ENCODE measurements around the gene ITSN2.

DNA sequence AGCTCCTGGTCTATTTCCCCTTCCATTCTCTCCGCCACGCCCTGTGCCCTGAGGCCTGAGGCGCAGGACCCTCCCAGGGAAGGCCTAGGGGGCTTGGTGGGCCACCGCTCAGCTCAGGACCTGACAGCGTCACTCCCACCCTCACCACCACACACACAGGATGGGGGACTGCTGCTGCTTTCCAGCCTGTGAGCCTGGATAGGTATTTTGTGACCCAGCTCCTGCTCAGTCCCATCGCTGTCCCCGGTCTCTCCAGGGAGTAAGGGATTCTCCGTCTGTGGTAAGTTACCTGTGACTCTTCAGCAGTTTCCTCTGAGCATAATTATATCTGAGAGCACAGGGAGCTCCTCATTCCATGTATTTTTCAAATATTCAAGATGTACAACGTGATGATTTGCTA, 169.2 kb downstream of the ITSN2 start:
- TF ChIP-seq, protein P1, sequence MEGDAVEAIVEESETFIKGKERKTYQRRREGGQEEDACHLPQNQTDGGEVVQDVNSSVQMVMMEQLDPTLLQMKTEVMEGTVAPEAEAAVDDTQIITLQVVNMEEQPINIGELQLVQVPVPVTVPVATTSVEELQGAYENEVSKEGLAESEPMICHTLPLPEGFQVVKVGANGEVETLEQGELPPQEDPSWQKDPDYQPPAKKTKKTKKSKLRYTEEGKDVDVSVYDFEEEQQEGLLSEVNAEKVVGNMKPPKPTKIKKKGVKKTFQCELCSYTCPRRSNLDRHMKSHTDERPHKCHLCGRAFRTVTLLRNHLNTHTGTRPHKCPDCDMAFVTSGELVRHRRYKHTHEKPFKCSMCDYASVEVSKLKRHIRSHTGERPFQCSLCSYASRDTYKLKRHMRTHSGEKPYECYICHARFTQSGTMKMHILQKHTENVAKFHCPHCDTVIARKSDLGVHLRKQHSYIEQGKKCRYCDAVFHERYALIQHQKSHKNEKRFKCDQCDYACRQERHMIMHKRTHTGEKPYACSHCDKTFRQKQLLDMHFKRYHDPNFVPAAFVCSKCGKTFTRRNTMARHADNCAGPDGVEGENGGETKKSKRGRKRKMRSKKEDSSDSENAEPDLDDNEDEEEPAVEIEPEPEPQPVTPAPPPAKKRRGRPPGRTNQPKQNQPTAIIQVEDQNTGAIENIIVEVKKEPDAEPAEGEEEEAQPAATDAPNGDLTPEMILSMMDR (IDR thresholded peaks at IDR 0.05): no peak
- TF ChIP-seq EZH2phosphoT487 (IDR thresholded peaks at IDR 0.05): no peak

Measured in neural progenitor cell (in vitro differentiated cells).